ENCODE data around the gene ATOH7. TPM values are rescaled to one million over a fixed set of nuclear protein-coding genes. Genes with fewer than 3 reads are reported as not detected.

Gene ATOH7
- total RNA-seq, 1 experiment from 2014 or later = 0.31 TPM

- Mint-ChIP-seq H3K27ac (no peak overlapping the region), H3K9me3 (no peaks in the 10 kb centered on the region), H3K36me3 (no peaks in the 10 kb centered on the region), H3K27me3 (ENCODE audit: low read depth) (peaks cover 88% of the 10 kb centered on the region), H3K4me1 (peaks cover 18% of the 10 kb centered on the region), H3K4me3 (no peak overlapping the region)
- ChIA-PET CTCF (interaction anchor here (0.5 to 1.6 kb wide), 4 partner anchors 41 to 301 kb away, joined by 3 to 7 read pairs (median 4); no protein-coding TSS in a partner anchor), POLR2A (no interaction called here)
- ATAC-seq (no peak), DNase-seq (ENCODE audit: low spot score) (no peak)
- no peak for TF ChIP-seq FOXK1 (CRISPR knock-in tag; IDR thresholded peaks at IDR 0.05)
- no peak for TF ChIP-seq NR3C1 (CRISPR knock-in tag; conservative IDR thresholded peaks at IDR 0.05; ENCODE audit: low read depth)
- no peak for TF ChIP-seq USF1 (CRISPR knock-in tag; IDR thresholded peaks at IDR 0.05)
- no peak for TF ChIP-seq SMAD3 (CRISPR knock-in tag; IDR thresholded peaks at IDR 0.05; ENCODE audit: borderline replicate concordance)
- no peak for TF ChIP-seq ZNF317 (CRISPR knock-in tag; IDR thresholded peaks at IDR 0.05; ENCODE audit: borderline replicate concordance, low read depth)
- no peak for TF ChIP-seq SMAD4 (CRISPR knock-in tag; IDR thresholded peaks at IDR 0.05)
- TF ChIP-seq PRRX2 (CRISPR knock-in tag; IDR thresholded peaks at IDR 0.05) = no peak
- TF ChIP-seq ZNF232 (CRISPR knock-in tag; IDR thresholded peaks at IDR 0.05) = no peak
- no peak for TF ChIP-seq ZNF425 (CRISPR knock-in tag; conservative IDR thresholded peaks at IDR 0.05)
- no peak for TF ChIP-seq E2F1 (CRISPR knock-in tag; IDR thresholded peaks at IDR 0.05)
- TF ChIP-seq ATF6 (CRISPR knock-in tag; IDR thresholded peaks at IDR 0.05) = no peak
- no peak for TF ChIP-seq SP1 (CRISPR knock-in tag; conservative IDR thresholded peaks at IDR 0.05)
- TF ChIP-seq ZNF423 (CRISPR knock-in tag; IDR thresholded peaks at IDR 0.05) = no peak
- no peak for TF ChIP-seq ZNF138 (CRISPR knock-in tag; conservative IDR thresholded peaks at IDR 0.05)
- no peak for TF ChIP-seq JAZF1 (CRISPR knock-in tag; IDR thresholded peaks at IDR 0.05)
- TF ChIP-seq NFYB (CRISPR knock-in tag; conservative IDR thresholded peaks at IDR 0.05; ENCODE audit: low read depth) = no peak
Observed at GRCh38 chr10:68253346-68253745, 21.4 kb upstream of the ATOH7 start.

- Mint-ChIP-seq H3K4me1 (peaks cover 18% of the 10 kb centered on the region), H3K27ac (no peak overlapping the region), H3K9me3 (no peaks in the 10 kb centered on the region), H3K36me3 (no peaks in the 10 kb centered on the region), H3K27me3 (ENCODE audit: low read depth) (peaks cover 94% of the 10 kb centered on the region), H3K4me3 (no peak overlapping the region)
- CTCF ChIA-PET = interaction anchor here (1.6 to 2.7 kb wide), 2 partner anchors 39 to 97 kb away, joined by 7 to 12 read pairs; no protein-coding TSS in a partner anchor
- TF ChIP-seq TP53 (CRISPR knock-in tag; IDR thresholded peaks at IDR 0.05) (no peak), CREM (CRISPR knock-in tag; IDR thresholded peaks at IDR 0.05) (no peak), ZMAT4 (CRISPR knock-in tag; IDR thresholded peaks at IDR 0.05) (no peak)
- no peak for DNase-seq (ENCODE audit: low spot score)
- POLR2A ChIA-PET = no interaction called here
- ATAC-seq = no peak
Observed at GRCh38 chr10:68251625-68252495, 19.9 kb upstream of the ATOH7 start.
